HT-29 (cell line): Measurements from ENCODE around the gene BIN1. TPM values are rescaled to one million over a fixed set of nuclear protein-coding genes. Genes with fewer than 3 reads are reported as not detected.
A peak's percentile ranks its signal among the peaks of the same experiment; 100 is the strongest.

Source experiments
- DNase-seq: peaks from one replicate; pipeline ENCODE4 v3.0.0-alpha.2; 2015; ENCODE audit warnings: low spot score
- total RNA-seq: library from RNA; depleted of rRNA; stranded (reverse); fragments of >200 nt; shearing (Covaris generic); gene quantifications from 2 replicates; pipeline ENCODE4 v1.2.3, GENCODE V29; 2014

The BIN1 gene
- total RNA-seq, 1 experiment from 2014 or later: 119 TPM

GRCh38 chr2:127078028-127078427 lies 28.9 kb downstream of the BIN1 start:
- no peak for DNase-seq

- no peak for DNase-seq
Measured at GRCh38 chr2:127076924-127077323, 30.0 kb downstream of the BIN1 start.

- no peak for DNase-seq
Measured at GRCh38 chr2:127076290-127076689, 30.7 kb downstream of the BIN1 start.

- DNase-seq: no peak
Measured at GRCh38 chr2:127075821-127076220, 31.1 kb downstream of the BIN1 start.

- no peak for DNase-seq
Measured at GRCh38 chr2:127074936-127075335, 32.0 kb downstream of the BIN1 start.

- no peak for DNase-seq
Measured at GRCh38 chr2:127074358-127074757, 32.6 kb downstream of the BIN1 start.

GRCh38 chr2:127072970-127073369 lies 34.0 kb downstream of the BIN1 start:
- no peak for DNase-seq

GRCh38 chr2:127072396-127072795 lies 34.6 kb downstream of the BIN1 start:
- DNase-seq: no peak

- no peak for DNase-seq
Measured at GRCh38 chr2:127071901-127072328, 35.0 kb downstream of the BIN1 start.

GRCh38 chr2:127070221-127070620 lies 36.7 kb downstream of the BIN1 start:
- DNase-seq: no peak

- no peak for DNase-seq
Measured at GRCh38 chr2:127069536-127069935, 37.4 kb downstream of the BIN1 start.

GRCh38 chr2:127069003-127069402 lies 38.0 kb downstream of the BIN1 start:
- no peak for DNase-seq

- DNase-seq: no peak
Measured at GRCh38 chr2:127068351-127068741, 38.6 kb downstream of the BIN1 start.

- peak; percentile 82 for DNase-seq
Measured at GRCh38 chr2:127067620-127068350, 39.2 kb downstream of the BIN1 start.

- no peak for DNase-seq
Measured at GRCh38 chr2:127066942-127067341, 40.0 kb downstream of the BIN1 start.

GRCh38 chr2:127065940-127066318 lies 41.0 kb downstream of the BIN1 start:
- DNase-seq: no peak

- no peak for DNase-seq
Measured at GRCh38 chr2:127065299-127065939, 41.5 kb downstream of the BIN1 start.

GRCh38 chr2:127064642-127065250 lies 42.2 kb downstream of the BIN1 start:
- DNase-seq: peak; percentile 94

GRCh38 chr2:127063701-127064590 lies 43.0 kb downstream of the BIN1 start:
- no peak for DNase-seq

- no peak for DNase-seq
Measured at GRCh38 chr2:127061375-127062273, 45.3 kb downstream of the BIN1 start.
